ENCODE results near the gene SLC13A5. TPM values are rescaled to one million over a fixed set of nuclear protein-coding genes. Genes with fewer than 3 reads are reported as not detected.

Gene SLC13A5
- 1 to 10 TPM in 1 of 4 donors, under 1 TPM in 1, not detected in 2; 0.10 to 2.9 TPM for polyA plus RNA-seq
- long read RNA-seq, donor 1, result 0 reads
- long read RNA-seq, donor 2, result 0 reads
- long read RNA-seq, donor 3, full-length matches to known transcripts, result 1 of 1 reads
- long read RNA-seq, donor 3, partial matches to known transcripts, result 0 of 1 reads
- long read RNA-seq, donor 3, other reads (novel, unspliced or antisense), result 0 of 1 reads
- long read RNA-seq, donor 4, result 0 reads
- long read RNA-seq, donor 5, full-length matches to known transcripts, result 3 of 3 reads
- long read RNA-seq, donor 5, partial matches to known transcripts, result 0 of 3 reads
- long read RNA-seq, donor 5, other reads (novel, unspliced or antisense), result 0 of 3 reads
- long read RNA-seq, donor 6, full-length matches to known transcripts, result 2 of 2 reads
- long read RNA-seq, donor 6, partial matches to known transcripts, result 0 of 2 reads
- long read RNA-seq, donor 6, other reads (novel, unspliced or antisense), result 0 of 2 reads
- long read RNA-seq, donor 7, result 0 reads
- long read RNA-seq, donor 8, result 0 reads
- long read RNA-seq, donor 9, result 0 reads
- long read RNA-seq, donor 10, result 0 reads

- Histone ChIP-seq H3K27me3 (ENCODE audit: control insufficient read depth in 3 of 3, insufficient read depth in 3 of 3, low read length in 3 of 3) (peaks cover 8 to 29% (median 22%) of the 10 kb centered on the region in 3 donors), H3K36me3 (ENCODE audit: control insufficient read depth in 3 of 3, insufficient read depth in 2 of 3, low read depth in 1 of 3, low read length in 3 of 3) (no peaks in the 10 kb centered on the region), H3K27ac (ENCODE audit: low read depth in 1 of 3, low read length in 2 of 3) (no peak within 1 kb of the TSS), H3K4me1 (ENCODE audit: control insufficient read depth in 3 of 3, insufficient read depth in 2 of 3, low read depth in 1 of 3, low read length in 2 of 3) (peaks cover 0 to 3% (median 0%) of the 10 kb centered on the region in 3 donors), H3K9me3 (ENCODE audit: control insufficient read depth in 2 of 2, insufficient read depth in 1 of 2, low read depth in 1 of 2, low read length in 1 of 2) (peaks cover 0 to 4% of the 10 kb centered on the region in 2 donors), H3K4me3 (ENCODE audit: low read depth in 1 of 3, low read length in 3 of 3) (peak within 1 kb of the TSS in 1 of 3 donors; percentile 7)
- DNase-seq (peak in 1 of 2 donors; percentile 38), FAIRE-seq (no peak)
- WGBS, 3 donors, result 2 to 9% (median 7%) methylated on average over 51 to 71 of the region's 71 CpGs
Observed at GRCh38 chr17:6713130-6713917, at the start of gene SLC13A5. Gene SLC13A5, minus strand, starts transcription at chr17:6713369. Its CDS starts 36 bp downstream, at chr17:6713333.

- WGBS, 3 donors, result 87 to 92% (median 92%) methylated on average over 8 of the region's 8 CpGs
- DNase-seq (no peak), FAIRE-seq (no peak)
- Histone ChIP-seq H3K4me3 (ENCODE audit: low read depth in 1 of 3, low read length in 3 of 3) (no peak overlapping the region), H3K4me1 (ENCODE audit: control insufficient read depth in 3 of 3, insufficient read depth in 2 of 3, low read depth in 1 of 3, low read length in 2 of 3) (peaks cover 0 to 9% (median 0%) of the 10 kb centered on the region in 3 donors), H3K27ac (ENCODE audit: low read depth in 1 of 3, low read length in 2 of 3) (no peak overlapping the region), H3K36me3 (ENCODE audit: control insufficient read depth in 3 of 3, insufficient read depth in 2 of 3, low read depth in 1 of 3, low read length in 3 of 3) (peaks cover 16 to 43% (median 29%) of the 10 kb centered on the region in 3 donors), H3K9me3 (ENCODE audit: control insufficient read depth in 2 of 2, insufficient read depth in 1 of 2, low read depth in 1 of 2, low read length in 1 of 2) (no peaks in the 10 kb centered on the region), H3K27me3 (ENCODE audit: control insufficient read depth in 3 of 3, insufficient read depth in 3 of 3, low read length in 3 of 3) (no peaks in the 10 kb centered on the region)
Observed at GRCh38 chr17:6761779-6762178, 48.6 kb upstream of the SLC13A5 start.

DNA sequence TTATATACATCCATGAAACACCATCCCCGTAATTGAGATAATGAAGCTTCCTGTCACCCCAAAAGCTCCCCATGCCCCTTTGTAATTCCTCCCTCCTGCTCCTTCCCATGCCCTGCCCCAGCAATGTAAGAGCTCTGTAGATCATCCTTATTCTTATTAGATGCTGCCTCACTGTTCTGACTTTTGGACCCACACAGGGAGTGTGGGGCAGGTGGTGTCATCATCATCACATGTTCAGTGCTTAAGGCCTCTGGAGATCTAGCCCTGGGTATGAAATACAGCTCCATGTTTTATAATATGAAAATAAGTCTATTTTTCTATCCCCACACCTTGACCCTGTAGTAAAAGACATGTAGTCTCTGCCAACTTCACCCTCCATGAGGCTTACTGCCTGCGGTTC lies 44.6 kb upstream of the SLC13A5 start:
- DNase-seq, result peak; percentile 6 to 72
- Histone ChIP-seq H3K9me3 (ENCODE audit: control insufficient read depth in 2 of 2, insufficient read depth in 1 of 2, low read depth in 1 of 2, low read length in 1 of 2) (no peaks in the 10 kb centered on the region), H3K4me1 (ENCODE audit: control insufficient read depth in 3 of 3, insufficient read depth in 2 of 3, low read depth in 1 of 3, low read length in 2 of 3) (peaks cover 0 to 17% (median 0%) of the 10 kb centered on the region in 3 donors), H3K27ac (ENCODE audit: low read depth in 1 of 3, low read length in 2 of 3) (no peak overlapping the region), H3K27me3 (ENCODE audit: control insufficient read depth in 3 of 3, insufficient read depth in 3 of 3, low read length in 3 of 3) (no peaks in the 10 kb centered on the region), H3K4me3 (ENCODE audit: low read depth in 1 of 3, low read length in 3 of 3) (no peak overlapping the region), H3K36me3 (ENCODE audit: control insufficient read depth in 3 of 3, insufficient read depth in 2 of 3, low read depth in 1 of 3, low read length in 3 of 3) (peaks cover 3 to 35% (median 15%) of the 10 kb centered on the region in 3 donors)
- WGBS, 3 donors, result 91 to 100% (median 98%) methylated on average over 2 of the region's 2 CpGs
- no peak for FAIRE-seq

- peak in 1 of 2 donors; percentile 11 for DNase-seq
- WGBS, 3 donors, result 8 to 20% (median 9%) methylated on average over 13 of the region's 13 CpGs
- FAIRE-seq, result no peak
- Histone ChIP-seq H3K9me3 (ENCODE audit: control insufficient read depth in 2 of 2, insufficient read depth in 1 of 2, low read depth in 1 of 2, low read length in 1 of 2) (no peaks in the 10 kb centered on the region), H3K36me3 (ENCODE audit: control insufficient read depth in 3 of 3, insufficient read depth in 2 of 3, low read depth in 1 of 3, low read length in 3 of 3) (peaks cover 0 to 27% (median 11%) of the 10 kb centered on the region in 3 donors), H3K27ac (ENCODE audit: low read depth in 1 of 3, low read length in 2 of 3) (peak overlapping the region; percentile 1 to 97 (median 86)), H3K4me1 (ENCODE audit: control insufficient read depth in 3 of 3, insufficient read depth in 2 of 3, low read depth in 1 of 3, low read length in 2 of 3) (peaks cover 0 to 17% (median 0%) of the 10 kb centered on the region in 3 donors), H3K27me3 (ENCODE audit: control insufficient read depth in 3 of 3, insufficient read depth in 3 of 3, low read length in 3 of 3) (no peaks in the 10 kb centered on the region), H3K4me3 (ENCODE audit: low read depth in 1 of 3, low read length in 3 of 3) (peak overlapping the region; percentile 56 to 67 (median 64))
Observed at GRCh38 chr17:6756425-6757031, 43.4 kb upstream of the SLC13A5 start.

DNA sequence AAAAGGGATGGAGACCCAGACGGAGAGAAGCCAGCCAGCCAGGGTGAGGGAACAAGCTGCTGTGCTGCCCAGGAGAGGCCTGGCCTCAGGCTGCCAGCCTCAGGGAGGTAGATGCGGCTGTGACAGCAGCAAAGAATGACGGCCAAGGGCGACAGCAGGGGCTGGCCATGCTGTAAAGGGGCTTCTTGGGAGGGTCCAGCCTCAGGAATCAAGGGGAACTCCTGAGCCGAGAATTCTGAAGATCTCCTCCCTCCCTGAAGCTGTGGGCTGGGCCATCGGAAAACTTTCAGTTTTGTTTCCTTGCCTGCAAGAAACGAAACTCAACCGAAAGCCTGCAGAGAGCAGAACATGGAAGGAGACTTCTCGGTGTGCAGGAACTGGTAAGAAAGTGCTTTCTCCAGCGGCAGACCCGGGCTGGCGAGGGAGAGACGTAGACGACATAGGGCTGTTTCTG lies 42.6 kb upstream of the SLC13A5 start, which contains the start of gene XAF1:
TSS of gene XAF1 (plus strand) at position 316 of the 454 bp plus-strand sequence. CDS start at position 349, 33 bp downstream.
- no peak for FAIRE-seq
- peak; percentile 76 to 82 for DNase-seq
- Histone ChIP-seq H3K9me3 (ENCODE audit: control insufficient read depth in 2 of 2, insufficient read depth in 1 of 2, low read depth in 1 of 2, low read length in 1 of 2) (no peaks in the 10 kb centered on the region), H3K4me3 (ENCODE audit: low read depth in 1 of 3, low read length in 3 of 3) (peak within 1 kb of the TSS; percentile 56 to 67 (median 64)), H3K36me3 (ENCODE audit: control insufficient read depth in 3 of 3, insufficient read depth in 2 of 3, low read depth in 1 of 3, low read length in 3 of 3) (peaks cover 0 to 23% (median 11%) of the 10 kb centered on the region in 3 donors), H3K27ac (ENCODE audit: low read depth in 1 of 3, low read length in 2 of 3) (peak within 1 kb of the TSS; percentile 57 to 97 (median 86)), H3K27me3 (ENCODE audit: control insufficient read depth in 3 of 3, insufficient read depth in 3 of 3, low read length in 3 of 3) (no peaks in the 10 kb centered on the region), H3K4me1 (ENCODE audit: control insufficient read depth in 3 of 3, insufficient read depth in 2 of 3, low read depth in 1 of 3, low read length in 2 of 3) (peaks cover 0 to 17% (median 0%) of the 10 kb centered on the region in 3 donors)
- WGBS, 3 donors, result 1 to 7% (median 6%) methylated on average over 14 of the region's 14 CpGs

DNA sequence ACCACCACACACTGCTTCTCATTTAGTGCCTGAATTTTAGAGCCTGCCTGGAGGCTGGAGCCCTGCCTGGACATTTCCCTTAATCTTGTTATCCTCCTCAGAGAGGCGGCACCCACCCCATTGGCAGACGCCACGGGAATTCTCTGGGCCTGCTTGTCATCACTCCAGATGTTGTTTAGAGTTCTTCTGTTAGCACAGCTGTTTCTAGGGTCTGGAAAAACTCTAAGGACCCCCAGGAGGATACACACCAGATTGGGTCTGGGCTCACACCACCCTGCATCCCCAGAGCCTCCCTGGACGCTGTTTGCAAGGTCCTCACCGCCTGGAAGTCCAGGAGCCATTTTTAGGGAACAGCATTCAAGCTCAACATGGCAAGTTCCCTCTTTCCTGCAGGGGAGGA lies 42.1 kb upstream of the SLC13A5 start:
- H3K9me3 ChIP-seq (ENCODE audit: control insufficient read depth in 2 of 2, insufficient read depth in 1 of 2, low read depth in 1 of 2, low read length in 1 of 2), result no peaks in the 10 kb centered on the region
- FAIRE-seq, result no peak
- H3K36me3 ChIP-seq (ENCODE audit: control insufficient read depth in 3 of 3, insufficient read depth in 2 of 3, low read depth in 1 of 3, low read length in 3 of 3), result peaks cover 0 to 18% (median 7%) of the 10 kb centered on the region in 3 donors
- H3K27ac ChIP-seq (ENCODE audit: low read depth in 1 of 3, low read length in 2 of 3), result peak overlapping the region; percentile 57 to 97 (median 86)
- peaks cover 0 to 17% (median 0%) of the 10 kb centered on the region in 3 donors for H3K4me1 ChIP-seq (ENCODE audit: control insufficient read depth in 3 of 3, insufficient read depth in 2 of 3, low read depth in 1 of 3, low read length in 2 of 3)
- H3K4me3 ChIP-seq (ENCODE audit: low read depth in 1 of 3, low read length in 3 of 3), result peak overlapping the region; percentile 56 to 67 (median 64)
- no peaks in the 10 kb centered on the region for H3K27me3 ChIP-seq (ENCODE audit: control insufficient read depth in 3 of 3, insufficient read depth in 3 of 3, low read length in 3 of 3)
- DNase-seq, result no peak
- WGBS, 3 donors, result 59 to 85% (median 83%) methylated on average over 5 of the region's 5 CpGs

DNA sequence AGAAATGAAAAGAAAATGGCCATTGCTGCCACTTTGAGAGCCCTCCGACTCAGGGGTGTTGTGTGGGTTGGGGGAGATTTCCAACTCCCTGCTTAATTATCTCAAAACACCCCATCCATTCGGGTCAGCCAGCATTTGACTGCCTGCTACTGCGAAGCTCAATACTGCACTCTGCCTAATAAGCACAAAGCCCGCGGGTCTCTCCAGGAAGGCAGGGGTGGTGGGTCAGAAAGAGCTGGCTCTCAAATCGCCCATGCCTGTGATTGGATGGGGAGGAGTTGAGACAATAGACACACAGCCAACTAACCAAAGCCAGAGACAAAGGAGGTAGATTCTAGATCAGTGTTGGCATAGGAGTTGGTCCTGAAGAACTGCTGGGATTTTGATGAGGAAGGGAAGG lies 40.4 kb upstream of the SLC13A5 start:
- 72 to 91% (median 84%) methylated on average over 6 of the region's 6 CpGs for WGBS, 3 donors
- H3K4me1 ChIP-seq (ENCODE audit: control insufficient read depth in 3 of 3, insufficient read depth in 2 of 3, low read depth in 1 of 3, low read length in 2 of 3), result peaks cover 0 to 17% (median 0%) of the 10 kb centered on the region in 3 donors
- no peak overlapping the region for H3K4me3 ChIP-seq (ENCODE audit: low read depth in 1 of 3, low read length in 3 of 3)
- DNase-seq (no peak), FAIRE-seq (no peak)
- peaks cover 0 to 5% (median 0%) of the 10 kb centered on the region in 3 donors for H3K36me3 ChIP-seq (ENCODE audit: control insufficient read depth in 3 of 3, insufficient read depth in 2 of 3, low read depth in 1 of 3, low read length in 3 of 3)
- no peaks in the 10 kb centered on the region for H3K27me3 ChIP-seq (ENCODE audit: control insufficient read depth in 3 of 3, insufficient read depth in 3 of 3, low read length in 3 of 3)
- no peaks in the 10 kb centered on the region for H3K9me3 ChIP-seq (ENCODE audit: control insufficient read depth in 2 of 2, insufficient read depth in 1 of 2, low read depth in 1 of 2, low read length in 1 of 2)
- H3K27ac ChIP-seq (ENCODE audit: low read depth in 1 of 3, low read length in 2 of 3), result peak overlapping the region in 2 of 3 donors; percentile 53 to 94

All from small intestine (tissue), 16 donors.